Fibroblast of lung (primary cell): ENCODE data around the gene PMEPA1. TPM values are rescaled to one million over a fixed set of nuclear protein-coding genes. Genes with fewer than 3 reads are reported as not detected.

Source experiments
- DNase-seq, 2 donors: peaks; one replicate each; pipeline versions ENCODE4 v3.0.0 to v3.0.0-alpha.2; 2010; ENCODE audit warnings: low read depth in 2 of 2
- H2AFZ ChIP-seq: 2 replicates; pipeline ENCODE4 v1.5.1; 2012; ENCODE audit warnings: low read length, control low read depth, inconsistent platforms
- H3K27ac ChIP-seq: 2 replicates; pipeline ENCODE4 v1.5.1; 2011; ENCODE audit warnings: low read length, control low read depth; ENCODE audit not compliant: insufficient read depth
- H3K27me3 ChIP-seq: 2 replicates; pipeline ENCODE4 v1.5.1; 2011; ENCODE audit warnings: mild to moderate bottlenecking, low read length; ENCODE audit not compliant: control insufficient read depth, insufficient read depth
- H3K36me3 ChIP-seq: 2 replicates; pipeline ENCODE4 v1.5.1; 2011; ENCODE audit warnings: low read length; ENCODE audit not compliant: control insufficient read depth, insufficient read depth
- H3K4me1 ChIP-seq: 2 replicates; pipeline ENCODE4 v1.5.1; 2011; ENCODE audit warnings: low read length; ENCODE audit not compliant: control insufficient read depth, insufficient read depth; ENCODE audit errors: extremely low read depth
- H3K4me2 ChIP-seq: 2 replicates; pipeline ENCODE4 v1.5.1; 2011; ENCODE audit warnings: low read length, control low read depth; ENCODE audit not compliant: insufficient read depth; ENCODE audit errors: extremely low read depth
- H3K4me3 ChIP-seq, 4 experiments: fragments of 200-600 bp in 1 of 4; sonication (generic) in 1 of 4; replicated peaks in 1 of 4; 2 replicates each; pipeline ENCODE4 v1.5.1; 2011 to 2016; ENCODE audit warnings: low read length in 4 of 4, low read depth in 3 of 4, mild to moderate bottlenecking in 3 of 4, control low read depth in 2 of 4, inconsistent platforms in 1 of 4, mixed read lengths in 1 of 4; ENCODE audit not compliant: insufficient read depth in 1 of 4; ENCODE audit errors: control extremely low read depth in 1 of 4
- H3K79me2 ChIP-seq: 2 replicates; pipeline ENCODE4 v1.5.1; 2012; ENCODE audit warnings: mild to moderate bottlenecking, low read length, inconsistent platforms; ENCODE audit not compliant: control insufficient read depth, insufficient read depth
- H3K9ac ChIP-seq: 2 replicates; pipeline ENCODE4 v1.5.1; 2011; ENCODE audit warnings: mild to moderate bottlenecking, low read length, control low read depth; ENCODE audit not compliant: insufficient read depth
- H3K9me3 ChIP-seq: 2 replicates; pipeline ENCODE4 v1.5.1; 2012; ENCODE audit warnings: low read depth, low read length; ENCODE audit not compliant: control insufficient read depth, insufficient read depth
- H4K20me1 ChIP-seq: 2 replicates; pipeline ENCODE4 v1.5.1; 2011; ENCODE audit warnings: low read length; ENCODE audit not compliant: control insufficient read depth, insufficient read depth; ENCODE audit errors: extremely low read depth
- CTCF ChIP-seq, 2 donors: IDR thresholded peaks in 1 of 2; conservative IDR thresholded peaks in 1 of 2; 1 replicate in 1 of 2; 2 replicates in 1 of 2; pipeline ENCODE4 v1.5.1; 2011 to 2012; ENCODE audit warnings: low read length in 2 of 2, control low read depth in 1 of 2, inconsistent platforms in 1 of 2, low read depth in 1 of 2, mild to moderate bottlenecking in 1 of 2
- EZH2 ChIP-seq: IDR thresholded peaks from 2 replicates; pipeline ENCODE4 v1.5.1; 2012; ENCODE audit warnings: low read length, control low read depth, mild to moderate bottlenecking; ENCODE audit errors: missing control alignments
- polyA plus RNA-seq, 2 donors: library from polyadenylated mRNA; depleted of rRNA in 1 of 2; stranded (reverse) in 1 of 2; unstranded in 1 of 2; fragments of >200 nt; gene quantifications; 2 replicates each; pipeline ENCODE4 v1.2.1, GENCODE V29; 2011 to 2012; ENCODE audit warnings: missing spikeins in 1 of 2
- total RNA-seq: library from RNA; depleted of rRNA; stranded (reverse); fragments of >200 nt; gene quantifications from 2 replicates; pipeline ENCODE4 v1.2.1, GENCODE V29; 2014

PMEPA1 gene
- total and polyA plus RNA-seq, 2 donors (not counting 1 experiment from before 2014, with no cell fraction given) = 0.19 to 0.33 TPM

- Histone ChIP-seq H3K9me3 (no peaks in the 10 kb centered on the region), H4K20me1 (no peaks in the 10 kb centered on the region), H3K27me3 (peaks cover 41% of the 10 kb centered on the region), H3K4me1 (no peaks in the 10 kb centered on the region), H3K79me2 (no peaks in the 10 kb centered on the region), H3K27ac (no peak overlapping the region), H3K36me3 (no peaks in the 10 kb centered on the region), H3K4me2 (no peak overlapping the region), H3K4me3 (no peak overlapping the region), H2AFZ (no peak overlapping the region), H3K9ac (no peak overlapping the region)
- TF ChIP-seq EZH2 (no peak), CTCF (conservative IDR thresholded peaks at IDR 0.05 in 1 of 2, IDR thresholded peaks at IDR 0.05 in 1 of 2; ENCODE audit: low read depth in 1 of 2, low read length in 2 of 2) (no peak)
- DNase-seq = no peak
Observed at GRCh38 chr20:57707320-57707719, 2.5 kb downstream of the PMEPA1 start.

- TF ChIP-seq EZH2 = no peak
- TF ChIP-seq CTCF (conservative IDR thresholded peaks at IDR 0.05 in 1 of 2, IDR thresholded peaks at IDR 0.05 in 1 of 2; ENCODE audit: low read depth in 1 of 2, low read length in 2 of 2) = no peak
- H3K4me2 ChIP-seq = no peak overlapping the region
- no peaks in the 10 kb centered on the region for H3K36me3 ChIP-seq
- H3K27me3 ChIP-seq = peaks cover 37% of the 10 kb centered on the region
- DNase-seq = no peak
- no peaks in the 10 kb centered on the region for H3K9me3 ChIP-seq
- H3K4me3 ChIP-seq = no peak overlapping the region
- no peaks in the 10 kb centered on the region for H4K20me1 ChIP-seq
- no peaks in the 10 kb centered on the region for H3K79me2 ChIP-seq
- H3K9ac ChIP-seq = no peak overlapping the region
- no peaks in the 10 kb centered on the region for H3K4me1 ChIP-seq
- H3K27ac ChIP-seq = no peak overlapping the region
- H2AFZ ChIP-seq = no peak overlapping the region
Observed at GRCh38 chr20:57705127-57705899, 4.5 kb downstream of the PMEPA1 start.

GRCh38 chr20:57704245-57704644 is 5.6 kb downstream of the PMEPA1 start:
- H3K27me3 ChIP-seq = peaks cover 37% of the 10 kb centered on the region
- no peak overlapping the region for H3K4me3 ChIP-seq
- no peak overlapping the region for H3K27ac ChIP-seq
- no peak overlapping the region for H2AFZ ChIP-seq
- no peaks in the 10 kb centered on the region for H3K9me3 ChIP-seq
- TF ChIP-seq CTCF (conservative IDR thresholded peaks at IDR 0.05 in 1 of 2, IDR thresholded peaks at IDR 0.05 in 1 of 2; ENCODE audit: low read depth in 1 of 2, low read length in 2 of 2) (no peak), EZH2 (no peak)
- no peaks in the 10 kb centered on the region for H3K36me3 ChIP-seq
- no peaks in the 10 kb centered on the region for H4K20me1 ChIP-seq
- no peak for DNase-seq
- no peaks in the 10 kb centered on the region for H3K4me1 ChIP-seq
- no peaks in the 10 kb centered on the region for H3K79me2 ChIP-seq
- H3K9ac ChIP-seq = no peak overlapping the region
- no peak overlapping the region for H3K4me2 ChIP-seq
